ENCODE measurements around the gene TCL1B. TPM values are rescaled to one million over a fixed set of nuclear protein-coding genes. Genes with fewer than 3 reads are reported as not detected.

The TCL1B gene
- total RNA-seq: not detected in 2 replicates

GRCh38 chr14:95685978-95686922 is at the start of gene TCL1B:
Gene TCL1B (plus strand): TSS chr14:95686426. CDS start chr14:95686468, 42 bp downstream.

GRCh38 chr14:95713596-95714371 is 27.6 kb downstream of the TCL1B start, which contains the start of gene TCL1A:
Gene TCL1A (minus strand): TSS chr14:95714125. CDS start chr14:95714066, 59 bp downstream.

Other genes with a start within 250 kb of the TCL1B start
- gene SYNE3, start 169.8 kb upstream of the TCL1B start, total RNA-seq: 4.6 and 5.2 TPM in 2 replicates
- gene GLRX5, start 151.4 kb upstream of the TCL1B start, total RNA-seq: 32.0 and 41.8 TPM in 2 replicates
- gene TCL1A, start 27.7 kb downstream of the TCL1B start, total RNA-seq: not detected in 2 replicates
- gene TUNAR, start 190.4 kb downstream of the TCL1B start, total RNA-seq: not detected in 2 replicates

Data from myometrial cell (primary cell).